Coronary artery (tissue), 2 donors: ENCODE measurements around the gene RADIL.

Experiments used
- DNase-seq: peaks from one replicate; pipeline ENCODE4 v3.0.0-alpha.2; 2017; ENCODE audit warnings: low spot score
- H3K27ac ChIP-seq, 2 donors: fragments of 200-600 bp; sonication (generic); one replicate each; pipeline ENCODE4 v1.5.1; 2016 to 2019
- H3K4me3 ChIP-seq: fragments of 200-600 bp; sonication (generic); 2 replicates; pipeline ENCODE4 v1.5.1; 2016; ENCODE audit warnings: mild to moderate bottlenecking, moderate library complexity
- CTCF ChIP-seq: fragments of 200-600 bp; sonication (generic); IDR thresholded peaks from one replicate; pipeline ENCODE4 v1.5.1; 2019; ENCODE audit warnings: antibody characterized with exemption

Gene RADIL

GRCh38 chr7:4880218-4880617, 3.3 kb downstream of the RADIL start:
- DNase-seq, result no peak
- Histone ChIP-seq H3K27ac (no peak overlapping the region), H3K4me3 (peak overlapping the region; percentile 4)
- no peak for TF ChIP-seq CTCF

- TF ChIP-seq CTCF, result no peak
- Histone ChIP-seq H3K27ac (no peak overlapping the region), H3K4me3 (no peak overlapping the region)
- peak; percentile 58 for DNase-seq
These were observed 4.0 kb downstream of the RADIL start for GRCh38 chr7:4879396-4880081.

GRCh38 chr7:4878336-4879335, 4.9 kb downstream of the RADIL start:
- no peak overlapping the region for H3K27ac ChIP-seq
- TF ChIP-seq CTCF, result no peak
- DNase-seq, result peak; percentile 70
- no peak overlapping the region for H3K4me3 ChIP-seq

GRCh38 chr7:4876586-4876985, 6.9 kb downstream of the RADIL start:
- peak; percentile 50 for DNase-seq
- TF ChIP-seq CTCF, result no peak
- H3K4me3 ChIP-seq, result no peak overlapping the region

GRCh38 chr7:4875391-4875790, 8.1 kb downstream of the RADIL start:
- no peak for TF ChIP-seq CTCF
- H3K27ac ChIP-seq, result no peak overlapping the region
- DNase-seq, result peak; percentile 55
- no peak overlapping the region for H3K4me3 ChIP-seq

More at GRCh38 chr7:4876586-4876985, 6.9 kb downstream of the RADIL start:
- H3K27ac ChIP-seq, result no peak overlapping the region

- H3K4me3 ChIP-seq, result no peak overlapping the region
- no peak overlapping the region for H3K27ac ChIP-seq
- TF ChIP-seq CTCF, result no peak
- no peak for DNase-seq
These were observed 10.2 kb downstream of the RADIL start for GRCh38 chr7:4873071-4873944.
